SK-N-SH (cell line): ENCODE measurements around the gene PAF1.

Source experiments
- CTCF ChIP-seq: fragments of 200-600 bp; sonication (generic); IDR thresholded peaks from 2 replicates; pipeline ENCODE4 v1.6.1; 2017; ENCODE audit warnings: antibody characterized with exemption, mild to moderate bottlenecking, moderate library complexity
- EZH2phosphoT487 ChIP-seq: fragments of 200-600 bp; sonication (generic); IDR thresholded peaks from 2 replicates; pipeline ENCODE4 v1.6.1; 2017; ENCODE audit warnings: low read depth, mixed run types, mild to moderate bottlenecking, antibody characterized with exemption, moderate library complexity, borderline replicate concordance
- FOXJ3 ChIP-seq: sonication (generic); formaldehyde crosslinking; IDR thresholded peaks from 2 replicates; pipeline ENCODE4 v1.5.1; 2020; ENCODE audit warnings: mild to moderate bottlenecking, missing genetic modification reagents
- IRF3 ChIP-seq: fragments of 150-350 bp; IDR thresholded peaks from 2 replicates; pipeline ENCODE4 v1.6.1; 2016; ENCODE audit warnings: mild to moderate bottlenecking, low read depth, low read length
- MAX ChIP-seq: IDR thresholded peaks from 2 replicates; pipeline ENCODE4 v1.4.0; 2012; ENCODE audit warnings: low read depth
- MXI1 ChIP-seq: IDR thresholded peaks from 2 replicates; pipeline ENCODE4 v1.6.1; 2012; ENCODE audit warnings: mild to moderate bottlenecking, low read depth, low read length, improper control_type of control experiment
- NRF1 ChIP-seq: IDR thresholded peaks from 2 replicates; pipeline ENCODE4 v1.6.1; 2012; ENCODE audit warnings: low read depth, mild to moderate bottlenecking, low read length
- POLR2AphosphoS5 ChIP-seq: IDR thresholded peaks from 2 replicates; pipeline ENCODE4 v1.6.1; 2012; ENCODE audit warnings: low read depth, low read length
- RAD21 ChIP-seq: IDR thresholded peaks from 2 replicates; pipeline ENCODE4 v1.6.1; 2012; ENCODE audit warnings: mild to moderate bottlenecking, low read length
- SMC3 ChIP-seq: IDR thresholded peaks from 2 replicates; pipeline ENCODE4 v1.6.1; 2012; ENCODE audit warnings: low read depth, low read length, improper control_type of control experiment
- TAF1 ChIP-seq: IDR thresholded peaks from 2 replicates; pipeline ENCODE4 v1.6.1; 2012; ENCODE audit warnings: low read depth, mild to moderate bottlenecking, low read length, moderate library complexity, borderline replicate concordance
- USF1 ChIP-seq: IDR thresholded peaks from 2 replicates; pipeline ENCODE4 v1.4.0; 2012; ENCODE audit warnings: low read depth, borderline replicate concordance
- YY1 ChIP-seq: IDR thresholded peaks from 2 replicates; pipeline ENCODE4 v1.4.0; 2012; ENCODE audit warnings: low read depth, mild to moderate bottlenecking
- ZBTB33 ChIP-seq: IDR thresholded peaks from 2 replicates; pipeline ENCODE4 v1.4.0; 2012; ENCODE audit warnings: low read depth, borderline replicate concordance

GRCh38 chr19:39401549-39402345 is 10.8 kb upstream of the PAF1 start:
- TF ChIP-seq CTCF = no peak
- no peak for TF ChIP-seq YY1
- TF ChIP-seq USF1 = no peak
- no peak for TF ChIP-seq NRF1
- TF ChIP-seq ZBTB33 = no peak
- TF ChIP-seq MAX = no peak
- no peak for TF ChIP-seq SMC3
- no peak for TF ChIP-seq POLR2AphosphoS5
- TF ChIP-seq FOXJ3 (CRISPR knock-in tag) = no peak
- no peak for TF ChIP-seq MXI1
- TF ChIP-seq EZH2phosphoT487 = no peak
- no peak for TF ChIP-seq TAF1
- TF ChIP-seq IRF3 = no peak
- TF ChIP-seq RAD21 = no peak
